Stimulated activated naive CD4-positive, alpha-beta T cell (primary cell): ENCODE measurements around the gene PRKAR2B.

ENCODE experiments used
- DNase-seq, 6 experiments: peaks; one replicate each; lab custom pipeline; 2025; lab: John Stamatoyannopoulos, UW

PRKAR2B gene

DNA sequence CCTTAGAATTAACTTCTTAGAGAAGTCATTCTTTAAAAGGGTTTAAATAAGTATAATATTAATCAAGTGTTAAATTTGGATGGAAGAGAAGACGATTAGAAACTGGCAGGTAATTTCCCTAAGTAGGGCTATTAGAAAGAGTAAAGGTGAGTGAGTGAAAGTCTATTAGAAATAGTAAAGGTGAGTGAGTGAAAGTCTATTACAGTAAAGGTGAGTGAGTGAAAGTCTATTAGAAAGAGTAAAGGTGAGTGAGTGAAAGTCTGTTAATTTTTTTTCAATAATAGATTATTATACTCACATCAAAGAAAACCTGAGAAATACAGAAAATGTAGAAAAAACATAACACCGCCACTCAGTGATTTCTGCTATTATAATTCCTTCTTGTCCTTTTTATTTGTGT, 113.5 kb downstream of the PRKAR2B start:
- no peak for DNase-seq

DNA sequence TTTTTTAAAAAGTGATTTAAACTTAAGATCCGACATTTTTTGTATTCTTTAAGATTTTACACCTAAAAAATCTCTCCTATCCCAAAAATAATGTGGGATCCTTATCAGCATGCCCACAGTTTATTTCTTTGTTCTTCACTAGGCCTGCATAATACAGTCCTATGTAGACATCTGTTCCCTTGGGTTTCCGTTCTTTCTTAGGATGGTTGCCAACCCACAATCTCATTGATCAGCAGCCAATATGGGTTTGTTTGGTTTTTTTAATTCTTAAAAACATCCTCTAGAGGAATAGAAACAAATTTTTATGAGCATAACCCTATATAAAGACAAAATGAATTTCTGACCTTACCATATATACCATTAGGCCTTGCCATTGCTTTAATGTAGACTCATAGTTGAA, 115.9 kb downstream of the PRKAR2B start:
- DNase-seq: no peak

DNA sequence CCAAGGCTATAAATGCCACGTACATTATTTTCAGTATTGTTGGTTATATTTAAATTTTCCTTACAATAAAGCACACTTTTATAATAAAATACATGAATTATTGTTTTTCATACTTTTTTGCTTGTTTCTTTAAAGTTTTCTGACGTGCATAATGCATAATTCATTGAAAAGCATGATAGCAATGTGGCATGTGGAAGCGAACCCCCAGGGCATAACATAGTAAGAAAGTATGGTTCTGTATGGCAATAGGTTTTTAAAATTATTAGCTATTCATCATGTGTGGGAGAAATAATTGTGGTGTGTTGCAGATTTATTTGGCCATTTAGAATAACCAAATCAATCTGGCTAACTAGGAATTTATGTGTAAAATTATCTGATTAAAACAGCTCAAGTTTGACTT, 116.9 kb downstream of the PRKAR2B start:
- DNase-seq: no peak

DNA sequence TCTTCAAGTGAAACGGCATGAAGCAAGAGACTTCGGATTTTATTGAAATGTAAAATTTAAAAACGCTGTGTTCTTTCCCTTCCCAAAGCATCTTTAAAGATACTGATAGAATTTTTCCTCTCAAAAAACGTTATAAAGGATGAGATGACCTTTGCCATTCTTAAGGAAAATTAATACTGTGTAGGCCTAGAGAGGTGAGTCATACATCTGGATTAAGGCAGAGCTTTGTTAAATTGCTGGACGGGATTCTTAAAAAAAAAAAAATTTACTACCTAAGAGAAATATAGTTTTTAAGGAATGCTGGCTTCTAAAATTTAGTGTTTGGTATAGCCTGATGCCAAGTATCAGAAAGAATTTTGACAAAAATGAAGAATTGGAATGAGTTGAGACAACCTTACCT, 118.0 kb downstream of the PRKAR2B start:
- DNase-seq: no peak

DNA sequence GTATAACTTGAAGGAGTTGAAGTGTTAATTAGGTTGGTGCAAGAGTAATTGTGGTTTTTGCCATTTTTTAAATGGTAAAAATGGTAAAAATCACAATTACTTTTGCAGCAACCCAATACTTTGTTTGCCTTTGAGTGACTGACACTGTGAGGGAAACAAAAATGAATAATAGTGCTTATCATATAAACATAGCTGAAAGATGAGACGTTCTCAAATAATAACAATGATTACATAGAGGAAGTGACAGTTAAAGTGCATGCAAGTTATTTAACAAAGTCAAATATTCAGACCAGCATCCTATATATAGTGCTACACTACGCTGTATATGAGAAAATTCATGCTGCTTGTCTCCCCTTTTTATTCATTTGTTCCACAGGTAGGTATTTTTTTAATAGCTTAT, 119.6 kb downstream of the PRKAR2B start:
- no peak for DNase-seq

DNA sequence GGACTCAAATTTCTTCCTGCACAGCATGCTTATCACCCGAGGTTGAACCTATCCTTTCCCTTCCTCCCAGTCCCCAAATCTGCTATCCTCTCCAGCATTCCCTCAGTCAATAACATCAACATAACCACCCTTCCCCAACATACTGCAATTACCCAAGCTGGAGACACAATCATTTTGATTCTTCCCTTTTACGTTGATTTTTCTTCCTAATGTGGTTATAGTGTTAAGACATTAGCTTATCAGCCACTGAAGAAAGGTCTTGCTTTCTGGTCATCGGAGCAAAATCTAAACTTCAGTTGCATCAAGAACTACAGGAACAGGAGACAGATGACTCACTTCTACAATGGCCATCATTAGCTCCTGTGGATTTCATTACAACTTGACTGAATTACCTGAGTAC, 120.8 kb downstream of the PRKAR2B start:
- no peak for DNase-seq

DNA sequence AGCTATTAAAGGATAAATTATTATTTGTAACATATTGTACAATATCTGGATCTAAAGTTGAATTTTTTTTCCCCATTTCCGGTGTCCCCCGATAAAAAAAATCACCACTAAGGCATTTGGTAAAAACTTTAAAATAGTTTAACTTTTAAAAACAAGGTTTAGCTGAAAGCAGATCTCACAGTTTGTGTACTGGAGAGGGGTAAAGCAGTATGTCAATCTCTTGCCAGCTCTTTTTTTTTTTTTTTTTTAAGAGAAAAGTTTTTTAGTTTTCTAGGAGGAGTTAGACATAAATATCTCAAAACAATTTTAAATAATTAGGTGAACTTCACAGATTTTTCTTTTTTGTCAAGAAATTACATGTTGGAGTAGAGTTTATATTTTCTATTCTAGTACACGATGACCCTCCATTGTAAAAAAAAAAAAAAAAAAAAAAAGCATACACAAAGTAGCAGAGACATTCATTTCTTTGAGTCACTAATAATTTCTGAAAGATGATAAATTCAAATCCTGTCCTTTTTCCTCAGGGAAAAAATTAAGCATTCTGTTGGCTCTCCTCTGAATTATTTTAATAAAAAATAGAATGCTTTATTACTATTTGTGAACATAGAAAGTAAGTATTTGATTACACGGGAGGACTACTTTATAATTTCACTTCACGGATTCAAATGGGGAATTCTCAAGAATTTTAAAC, 122.4 kb downstream of the PRKAR2B start:
- no peak for DNase-seq

DNA sequence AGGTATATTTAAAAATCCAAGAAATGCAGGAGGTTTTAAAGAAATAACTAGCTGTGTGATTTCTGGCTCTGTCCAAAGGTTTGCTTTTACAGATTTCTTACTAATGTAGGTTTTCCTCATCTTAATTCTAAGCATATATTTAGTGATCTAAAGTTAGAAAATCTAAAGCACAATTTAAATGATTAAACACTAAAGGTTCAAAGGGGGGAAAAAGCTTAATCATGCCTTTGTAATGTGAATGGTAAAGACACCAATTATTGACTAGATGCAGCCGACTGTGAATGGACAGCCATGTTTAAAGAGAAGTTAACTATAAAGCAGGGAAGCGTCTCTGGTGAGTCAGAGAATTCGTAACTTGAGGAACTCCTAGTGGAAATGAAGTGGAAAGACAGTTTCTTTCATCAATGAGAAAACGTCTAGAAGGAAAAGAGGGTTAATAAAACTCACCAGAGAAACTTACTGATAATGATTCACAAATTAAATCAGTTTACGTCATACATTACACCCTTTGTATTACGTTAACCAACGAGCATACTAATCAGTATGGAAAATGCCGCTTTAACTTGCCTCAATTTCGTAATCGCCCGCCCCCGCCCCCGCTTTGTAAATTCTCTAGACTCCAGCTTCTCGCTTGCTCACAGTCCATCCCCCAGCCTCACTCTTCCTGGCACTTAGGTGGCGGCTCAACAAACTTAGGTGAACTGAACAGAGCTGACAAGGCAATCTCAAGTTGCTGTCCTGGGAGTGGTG, 123.2 kb downstream of the PRKAR2B start:
- DNase-seq: peak; percentile 77 to 93 (median 88)

DNA sequence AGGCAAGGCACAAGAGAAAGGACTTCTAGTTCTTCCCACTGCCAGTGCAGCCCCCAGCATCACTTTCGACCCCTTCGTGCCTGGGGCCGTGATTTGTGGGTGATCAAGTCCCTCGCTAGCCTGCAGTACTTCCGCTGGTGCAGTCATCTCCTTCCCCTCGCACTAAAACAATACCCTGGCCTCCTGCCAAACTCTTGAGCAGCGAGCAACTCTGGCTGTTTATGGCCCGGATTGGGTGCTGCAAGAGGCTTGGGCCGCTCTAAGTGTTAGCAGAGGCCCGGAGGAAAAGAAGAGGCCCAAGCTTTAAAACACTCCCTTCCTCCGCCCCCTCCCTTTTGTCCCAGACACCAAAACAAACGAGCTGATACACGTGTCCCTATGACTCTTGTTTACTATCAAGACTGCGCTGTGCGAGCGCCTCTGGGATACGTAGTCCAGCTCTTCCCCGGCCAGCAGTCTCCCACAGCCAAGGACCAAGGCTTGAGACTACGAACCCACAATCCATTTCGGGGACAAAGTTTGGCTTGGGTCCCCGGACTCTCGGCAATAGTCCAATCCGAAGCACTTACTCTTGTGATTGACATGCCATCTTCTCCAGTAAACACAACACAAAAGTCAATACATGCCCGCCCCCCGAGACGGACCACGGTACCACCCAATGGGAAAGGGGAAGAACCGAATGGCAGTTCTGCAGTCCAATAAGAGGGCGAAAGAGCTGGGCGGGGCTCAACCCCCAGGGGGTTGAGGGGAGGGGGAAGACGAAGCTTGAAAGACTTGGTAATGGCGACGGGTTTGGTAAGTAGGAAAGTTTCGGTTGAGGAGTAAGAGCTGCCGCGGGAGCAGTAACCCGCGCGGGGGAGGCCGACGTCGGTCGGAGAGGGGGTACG, 124.0 kb downstream of the PRKAR2B start, which contains the start of gene HBP1:
HBP1 (plus strand) TSS at position 771 of the 887 bp plus-strand sequence. CDS start 10,891 bp downstream, outside the sequence.
- peak; percentile 93 to 100 (median 98) for DNase-seq

DNA sequence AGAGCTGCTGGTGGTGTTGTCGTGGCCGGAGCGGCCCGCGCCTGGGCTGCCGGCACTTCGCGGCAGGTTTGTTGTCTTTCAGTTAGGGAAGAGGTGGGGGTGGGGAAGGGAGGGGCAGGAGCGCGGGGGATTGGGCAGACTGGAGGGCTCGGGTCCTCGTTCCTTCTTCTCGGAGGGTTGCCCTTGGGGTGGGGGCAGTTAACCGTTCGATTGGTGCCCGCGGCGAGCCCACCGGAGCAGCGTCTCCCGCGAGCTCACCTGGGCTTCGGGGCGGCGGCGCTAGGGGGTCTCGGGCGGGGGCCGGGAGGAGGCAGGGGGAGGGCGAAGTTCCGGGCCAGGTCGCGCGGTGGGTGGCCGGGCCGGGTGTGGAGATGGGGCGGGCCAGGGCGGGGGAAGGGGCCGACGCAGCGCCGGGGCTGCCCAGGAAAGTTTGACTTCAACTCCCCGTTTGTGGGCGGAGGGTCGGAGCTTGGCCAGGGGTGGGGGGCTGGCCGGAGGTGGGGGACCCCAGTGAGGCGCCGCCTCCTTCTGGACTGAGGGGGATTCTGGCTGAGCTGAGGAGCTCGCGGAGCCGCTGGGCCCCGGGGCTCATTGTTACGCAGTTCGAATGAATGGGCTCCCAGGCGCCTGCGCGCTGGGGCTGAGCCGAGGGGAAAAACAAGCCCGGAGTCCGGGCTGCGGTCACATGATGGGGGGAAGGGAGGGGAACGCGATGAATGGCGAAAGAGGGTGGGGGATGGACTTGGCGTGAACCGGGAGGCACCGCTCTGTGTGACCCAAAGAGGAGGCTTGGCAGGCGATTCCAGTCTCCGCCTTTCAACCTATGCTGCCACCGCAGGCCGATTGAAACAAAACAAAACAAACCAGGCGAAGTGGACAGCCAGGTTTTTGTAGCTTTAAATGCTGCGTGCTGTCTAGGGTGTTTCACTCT, 124.9 kb downstream of the PRKAR2B start:
- peak; percentile 56 to 85 (median 74) for DNase-seq

DNA sequence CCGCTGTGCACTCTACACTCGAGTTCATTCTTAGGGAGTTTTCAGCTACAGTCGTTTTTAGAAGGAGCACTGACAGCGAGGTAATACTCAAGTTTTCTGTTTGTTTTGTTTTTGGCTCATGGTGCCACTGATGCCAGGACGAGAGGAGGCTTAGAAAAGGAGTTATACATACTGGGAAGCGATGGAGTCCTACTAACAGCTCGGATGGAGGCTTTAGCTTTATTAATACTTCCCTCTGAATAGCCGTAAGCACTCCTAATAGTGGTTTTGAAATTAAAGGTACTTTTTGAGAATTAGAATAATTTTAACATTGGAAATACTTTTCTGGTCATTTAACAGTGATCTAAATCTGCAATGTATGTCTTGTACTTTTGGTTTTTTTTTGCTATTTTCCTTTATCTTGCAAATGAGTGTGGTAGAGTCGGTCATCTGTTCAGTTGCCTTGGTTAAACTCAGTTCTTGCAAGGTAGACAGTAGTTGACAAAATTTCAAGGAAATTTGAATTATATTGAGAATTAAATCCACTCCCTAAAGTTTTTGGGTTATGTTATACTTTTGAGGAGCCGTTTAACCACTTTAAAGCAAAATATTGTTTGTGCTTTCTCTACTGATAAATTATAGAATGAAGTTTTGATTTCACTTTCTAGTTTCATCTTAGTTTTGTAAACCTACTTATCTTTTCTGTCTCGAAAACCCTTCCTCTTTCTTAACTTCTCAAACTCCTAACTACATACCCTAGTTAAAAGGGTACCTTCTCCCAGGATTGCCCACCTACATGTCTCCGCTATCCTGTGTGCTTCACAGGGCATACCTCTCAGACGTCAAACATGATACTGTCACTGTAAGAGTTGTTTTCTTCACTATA, 125.8 kb downstream of the PRKAR2B start:
- DNase-seq: peak in 1 of 6 experiments; percentile 11

DNA sequence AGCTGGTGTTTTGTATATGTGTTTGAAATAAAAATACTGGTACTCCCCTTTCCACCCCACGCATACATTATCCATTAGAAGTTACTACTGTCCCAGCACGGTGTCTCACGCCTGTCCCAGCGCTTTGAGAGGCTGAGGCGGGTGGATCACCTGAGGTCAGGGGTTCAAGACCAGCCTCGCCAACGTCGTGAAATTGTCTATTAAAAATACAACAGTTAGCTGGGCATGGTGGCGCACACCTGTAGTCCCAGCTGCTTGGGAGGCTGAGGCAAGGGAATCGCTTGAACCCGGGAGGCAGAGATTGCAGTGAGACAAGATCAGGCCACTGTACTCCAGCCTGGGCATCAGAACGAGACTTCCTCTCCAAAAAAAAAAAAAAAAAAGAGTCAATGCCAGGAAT, 127.0 kb downstream of the PRKAR2B start:
- DNase-seq: peak in 1 of 6 experiments; percentile 6

DNA sequence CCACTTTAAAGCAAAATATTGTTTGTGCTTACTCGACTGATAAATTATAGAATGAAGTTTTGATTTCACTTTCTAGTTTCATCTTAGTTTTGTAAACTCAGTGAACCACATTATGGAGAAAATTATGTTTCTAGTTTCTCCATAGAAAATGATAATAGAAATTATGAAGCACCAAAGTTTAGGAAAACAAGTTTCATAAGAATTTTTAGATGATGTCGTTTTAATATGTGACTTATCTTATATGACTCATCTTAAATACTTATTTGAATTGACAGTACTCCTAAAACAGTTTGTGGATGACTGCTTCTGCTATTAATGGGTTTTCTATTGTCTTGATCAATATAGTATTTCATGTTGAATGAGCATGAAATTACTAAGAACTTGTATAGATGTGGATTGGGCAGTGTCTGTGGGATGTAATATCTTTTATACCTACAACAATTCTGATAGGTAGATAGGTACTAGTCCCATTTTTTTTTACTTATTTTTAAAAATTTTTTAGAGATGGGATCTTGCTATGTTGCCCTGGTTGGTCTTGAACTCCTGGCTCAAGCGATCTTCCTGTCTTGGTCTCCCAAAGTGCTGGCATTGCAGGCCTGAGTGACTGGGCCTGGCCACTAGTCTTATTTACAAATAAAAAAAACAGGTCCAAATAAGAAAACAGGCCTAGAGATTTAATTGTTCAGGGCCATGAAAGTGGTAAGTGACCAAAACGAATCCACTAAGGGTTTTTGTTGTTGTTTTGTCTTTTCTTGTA, 127.9 kb downstream of the PRKAR2B start:
- no peak for DNase-seq

DNA sequence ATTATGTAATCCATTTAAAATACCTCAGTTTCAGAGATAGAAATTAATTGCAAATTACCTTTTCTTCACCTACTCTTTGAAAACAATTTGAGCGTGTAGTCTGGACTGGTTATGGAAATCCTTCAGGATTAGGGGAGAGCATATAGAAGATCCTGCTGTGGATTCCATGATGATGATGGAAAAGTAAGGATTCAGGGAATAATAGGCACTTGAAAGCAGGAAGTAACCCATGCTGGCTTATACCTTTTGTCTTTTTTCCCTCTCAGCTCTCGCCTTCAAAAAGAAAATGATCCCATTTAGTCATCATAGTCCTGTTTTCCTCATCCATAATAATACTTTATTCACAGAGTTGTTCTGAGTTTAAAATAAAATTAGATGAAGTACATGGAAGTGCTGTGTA, 128.7 kb downstream of the PRKAR2B start:
- no peak for DNase-seq

DNA sequence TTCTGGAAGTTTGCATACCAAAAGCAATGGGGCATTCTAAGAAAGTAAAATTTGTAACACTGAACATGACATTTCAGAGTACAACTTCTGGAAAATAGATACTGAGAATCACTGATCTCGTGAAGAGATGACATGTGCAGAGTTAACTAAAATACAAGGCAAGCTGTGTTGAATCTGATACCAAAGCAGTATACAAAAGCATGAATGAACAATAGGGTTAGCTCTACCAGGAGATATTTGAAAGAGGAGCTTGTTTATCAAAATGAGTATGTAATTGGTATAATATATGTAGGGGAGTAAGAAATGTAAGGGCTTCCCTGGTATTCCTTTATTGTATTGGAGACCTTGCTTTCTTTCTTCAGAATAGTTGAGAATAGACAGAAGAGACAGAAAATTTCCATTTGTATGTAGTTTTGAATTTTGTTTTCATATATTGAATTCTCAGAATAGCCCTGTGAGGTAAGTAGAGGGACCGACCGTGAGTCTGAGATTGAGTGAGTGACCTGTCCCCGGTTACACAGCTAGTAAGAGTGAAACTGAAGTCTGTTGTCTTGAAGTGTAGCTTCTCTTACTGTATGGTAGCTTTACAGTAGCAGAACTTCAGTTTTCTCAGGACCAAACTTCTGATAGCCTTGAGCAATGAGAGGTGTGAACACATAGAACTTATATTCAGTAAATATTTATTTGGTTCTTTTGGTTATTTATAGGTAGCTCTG, 129.3 kb downstream of the PRKAR2B start:
- no peak for DNase-seq

DNA sequence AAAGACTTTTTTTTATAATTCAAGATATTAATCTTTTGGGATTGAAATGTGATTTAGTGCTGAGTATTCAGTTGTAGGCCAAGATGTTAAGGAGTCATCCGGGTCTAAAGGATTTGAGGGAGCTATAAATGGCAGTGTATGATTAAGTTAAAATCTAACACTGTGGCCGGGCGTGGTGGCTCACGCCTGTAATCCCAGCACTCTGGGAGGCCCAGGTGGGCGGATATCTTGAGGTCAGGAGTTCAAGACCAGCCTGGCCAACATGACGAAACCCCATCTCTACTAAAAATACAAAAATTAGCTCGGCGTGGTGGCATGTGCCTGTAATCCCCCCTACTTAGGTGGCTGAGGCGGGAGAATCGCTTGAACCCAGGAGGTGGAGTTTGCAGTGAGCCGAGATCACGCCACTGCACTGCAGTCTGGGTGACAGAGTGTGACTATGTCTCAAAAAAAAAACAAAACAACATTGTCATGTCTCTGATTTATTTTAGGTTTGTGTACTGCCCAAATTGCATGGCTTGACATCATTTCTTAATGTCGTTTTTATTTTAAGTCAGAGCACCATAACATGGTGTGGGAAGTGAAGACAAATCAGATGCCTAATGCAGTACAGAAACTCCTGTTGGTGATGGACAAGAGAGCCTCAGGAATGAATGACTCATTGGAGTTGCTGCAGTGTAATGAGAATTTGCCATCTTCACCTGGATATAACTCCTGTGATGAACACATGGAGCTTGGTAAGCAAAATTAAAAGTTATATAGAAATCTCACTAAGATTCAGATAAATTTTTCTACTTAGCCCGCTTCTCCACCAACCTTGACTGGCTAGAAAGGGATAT, 135.0 kb downstream of the PRKAR2B start:
- DNase-seq: no peak

DNA sequence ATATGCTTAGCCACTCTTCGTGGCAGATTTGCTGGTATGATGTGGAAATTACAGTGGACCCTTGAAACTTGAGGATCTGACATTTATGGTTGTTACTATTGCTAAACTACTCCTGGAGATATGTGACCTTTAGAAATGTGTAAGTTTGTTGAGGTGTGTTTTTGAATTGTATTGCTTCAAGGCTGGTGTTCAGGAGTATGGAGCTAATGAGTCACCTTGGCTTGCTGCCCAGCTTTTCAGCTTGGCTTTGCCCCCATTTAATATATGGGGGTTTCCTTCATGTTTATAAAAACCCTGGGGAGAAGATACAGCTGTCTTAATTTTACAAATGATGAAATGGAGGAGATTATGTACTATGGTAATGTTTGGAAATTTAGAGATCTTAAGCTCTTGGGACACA, 135.9 kb downstream of the PRKAR2B start:
- peak in 3 of 6 experiments; percentile 15 to 44 (median 22) for DNase-seq

DNA sequence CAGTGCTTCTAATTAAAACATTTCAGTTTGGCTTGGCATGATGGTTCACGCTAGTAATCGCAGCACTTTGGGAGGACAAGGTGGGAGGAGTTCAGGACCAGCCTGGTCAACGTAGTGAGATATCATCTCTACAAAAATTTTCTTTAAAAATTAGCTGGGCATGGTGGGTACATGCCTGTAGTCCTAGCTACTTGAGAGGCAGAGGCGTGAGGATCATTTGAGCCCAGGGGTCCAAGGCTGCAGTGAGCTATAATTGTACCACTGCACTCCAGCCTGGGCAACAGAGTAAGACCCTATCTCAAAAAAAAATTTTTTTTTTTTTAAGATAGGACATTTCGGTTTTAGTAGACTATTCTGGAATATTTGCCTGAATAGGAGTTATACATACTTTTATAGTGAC, 136.7 kb downstream of the PRKAR2B start:
- DNase-seq: no peak
